ENCODE data around the gene RHEB.

DNA sequence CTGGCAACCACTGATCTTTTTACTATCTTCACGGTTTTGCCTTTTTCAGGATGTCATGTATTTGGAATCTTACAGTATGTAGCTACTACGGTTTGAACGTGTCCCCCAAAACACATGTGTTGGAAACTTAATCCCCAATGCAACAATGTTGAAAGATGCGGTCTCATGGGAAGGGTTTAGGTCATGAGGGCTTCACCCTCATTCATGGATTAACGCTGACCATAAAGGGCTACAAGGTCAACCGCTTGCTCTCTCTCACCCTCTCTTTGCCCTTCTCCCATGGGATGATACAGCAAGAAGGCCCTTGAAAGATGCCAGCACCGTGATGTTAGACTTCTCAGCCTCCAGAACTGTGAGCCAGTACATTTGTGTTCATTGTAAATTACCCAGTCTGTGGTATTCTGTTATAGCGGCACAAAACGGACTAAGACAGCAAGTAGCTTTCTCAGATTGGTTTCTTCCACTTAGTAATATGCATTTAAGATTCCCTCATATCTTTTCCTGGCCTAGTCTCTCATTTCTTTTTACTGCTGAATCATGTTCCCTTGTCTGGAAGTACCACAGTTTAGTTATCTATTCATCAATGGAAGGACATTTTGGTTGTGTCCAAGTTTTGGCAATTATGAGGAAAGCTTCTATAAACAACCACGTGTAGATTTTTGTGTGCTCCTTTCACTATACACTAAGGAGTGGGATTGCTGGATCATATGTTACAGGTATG is 76.8 kb downstream of the RHEB start:
- TF ChIP-seq POLR2A (IDR thresholded peaks at IDR 0.05; ENCODE audit: low read depth, low read length) (no peak), CTCF (IDR thresholded peaks at IDR 0.05; ENCODE audit: extremely low read depth in 1 of 2, insufficient read depth in 1 of 2, low read depth in 1 of 2, low read length in 2 of 2) (no peak), EZH2 (IDR thresholded peaks at IDR 0.05; ENCODE audit: borderline replicate concordance, low read depth, low read length, severe bottlenecking) (no peak), POLR2AphosphoS5 (IDR thresholded peaks at IDR 0.05; ENCODE audit: insufficient read depth, low read depth, low read length) (no peak), MYC (IDR thresholded peaks at IDR 0.05; ENCODE audit: low read depth, low read length) (no peak), MAX (IDR thresholded peaks at IDR 0.05; ENCODE audit: insufficient read depth, insufficient read length) (no peak)

Measured in endothelial cell of umbilical vein (primary cell).